Gastrocnemius medialis (tissue), 4 donors: Measurements from ENCODE around the gene INPP5F.

Source experiments
- CTCF ChIP-seq, 5 experiments: fragments of 450-650 bp in 3 of 5; fragments of 200-600 bp in 2 of 5; sonication (generic) in 2 of 5; IDR thresholded peaks in 4 of 5; conservative IDR thresholded peaks in 1 of 5; 1 replicate in 4 of 5; 2 replicates in 1 of 5; pipeline ENCODE4 v1.5.1; 2016 to 2019; ENCODE audit warnings: antibody characterized with exemption in 5 of 5, mild to moderate bottlenecking in 3 of 5, moderate library complexity in 3 of 5
- POLR2A ChIP-seq, 2 donors: fragments of 450-650 bp; IDR thresholded peaks; one replicate each; pipeline ENCODE4 v1.6.1; 2017; ENCODE audit warnings: antibody characterized with exemption in 2 of 2, mild to moderate bottlenecking in 2 of 2, moderate library complexity in 2 of 2

DNA sequence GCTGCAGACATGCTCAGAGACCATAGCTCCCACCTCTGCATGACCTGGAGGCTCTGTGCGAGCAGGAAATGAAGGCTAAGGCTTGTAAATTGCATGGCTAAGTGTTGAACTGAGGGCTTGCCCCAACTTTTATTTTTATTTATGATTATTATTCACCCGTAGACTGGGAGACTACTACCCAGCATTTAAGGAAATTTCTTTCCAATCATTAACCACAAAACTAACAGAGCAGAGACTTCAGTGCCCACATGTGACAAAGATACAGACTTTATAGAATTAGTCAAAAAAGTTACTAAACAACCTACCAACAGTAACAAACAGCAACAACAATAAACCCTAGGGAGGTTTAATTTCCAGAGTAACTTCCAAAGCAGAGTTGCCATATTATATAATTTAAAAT is 107.1 kb downstream of the INPP5F start:
- TF ChIP-seq CTCF (IDR thresholded peaks at IDR 0.05 in 4 of 5, conservative IDR thresholded peaks at IDR 0.05 in 1 of 5): no peak
- no peak for TF ChIP-seq POLR2A (IDR thresholded peaks at IDR 0.05)
